KMS-11 (cell line): ENCODE measurements around the gene GBE1.

Experiments
- H2AFZ ChIP-seq: fragments of 200-600 bp; sonication (generic); 2 replicates; pipeline ENCODE4 v1.6.1; 2016; ENCODE audit warnings: antibody characterized with exemption, mixed run types, low read depth
- H3K27ac ChIP-seq: fragments of 200-600 bp; sonication (generic); 2 replicates; pipeline ENCODE4 v1.6.1; 2016; ENCODE audit warnings: mild to moderate bottlenecking, mixed run types
- H3K27me3 ChIP-seq: fragments of 200-600 bp; sonication (generic); 2 replicates; pipeline ENCODE4 v1.6.1; 2017; ENCODE audit warnings: mild to moderate bottlenecking, low read depth, mixed run types, moderate library complexity; ENCODE audit not compliant: insufficient read depth
- H3K36me3 ChIP-seq: fragments of 200-600 bp; sonication (generic); 2 replicates; pipeline ENCODE4 v1.6.1; 2017; ENCODE audit warnings: mild to moderate bottlenecking, mixed run types; ENCODE audit not compliant: insufficient read depth
- H3K4me1 ChIP-seq: fragments of 200-600 bp; sonication (generic); 2 replicates; pipeline ENCODE4 v1.6.1; 2016; ENCODE audit warnings: mild to moderate bottlenecking, low read depth, mixed run types; ENCODE audit not compliant: poor library complexity, severe bottlenecking
- H3K4me2 ChIP-seq: fragments of 200-600 bp; sonication (generic); 2 replicates; pipeline ENCODE4 v1.7.0; 2016; ENCODE audit warnings: mild to moderate bottlenecking, mixed run types
- H3K4me3 ChIP-seq: fragments of 200-600 bp; sonication (generic); IDR thresholded peaks from 2 replicates; pipeline ENCODE4 v1.6.1; 2017; ENCODE audit warnings: low read depth, low read length, mixed read lengths; ENCODE audit not compliant: insufficient read depth
- H3K79me2 ChIP-seq: fragments of 200-600 bp; sonication (generic); 2 replicates; pipeline ENCODE4 v1.6.1; 2016; ENCODE audit warnings: low read depth, mixed run types; ENCODE audit not compliant: insufficient read depth
- H3K9ac ChIP-seq: fragments of 200-600 bp; sonication (generic); 2 replicates; pipeline ENCODE4 v1.6.1; 2016; ENCODE audit warnings: mild to moderate bottlenecking, mixed run types
- H4K20me1 ChIP-seq: fragments of 200-600 bp; sonication (generic); 2 replicates; pipeline ENCODE4 v1.6.1; 2016; ENCODE audit warnings: mild to moderate bottlenecking, mixed run types; ENCODE audit not compliant: insufficient read depth
- CTCF ChIP-seq: fragments of 200-600 bp; sonication (generic); conservative IDR thresholded peaks from 2 replicates; pipeline ENCODE4 v1.6.1; 2017; ENCODE audit warnings: low read depth, mild to moderate bottlenecking, antibody characterized with exemption, low read length, moderate library complexity, mixed read lengths

GBE1 gene

GRCh38 chr3:81702126-81702525, 59.3 kb downstream of the GBE1 start:
- Histone ChIP-seq H3K9ac (no peak overlapping the region), H3K36me3 (no peaks in the 10 kb centered on the region), H2AFZ (no peak overlapping the region), H4K20me1 (no peaks in the 10 kb centered on the region), H3K4me1 (no peaks in the 10 kb centered on the region), H3K4me3 (no peak overlapping the region), H3K27ac (no peak overlapping the region), H3K4me2 (no peak overlapping the region), H3K79me2 (no peaks in the 10 kb centered on the region), H3K27me3 (no peaks in the 10 kb centered on the region)
- no peak for TF ChIP-seq CTCF

GRCh38 chr3:81699536-81700320, 61.7 kb downstream of the GBE1 start:
- no peak for TF ChIP-seq CTCF
- H3K36me3 ChIP-seq = no peaks in the 10 kb centered on the region
- H3K4me1 ChIP-seq = no peaks in the 10 kb centered on the region
- no peak overlapping the region for H3K4me2 ChIP-seq
- no peak overlapping the region for H3K9ac ChIP-seq
- H3K27ac ChIP-seq = no peak overlapping the region
- H3K27me3 ChIP-seq = no peaks in the 10 kb centered on the region
- no peaks in the 10 kb centered on the region for H3K79me2 ChIP-seq
- no peaks in the 10 kb centered on the region for H4K20me1 ChIP-seq
- H2AFZ ChIP-seq = no peak overlapping the region
- H3K4me3 ChIP-seq = no peak overlapping the region

GRCh38 chr3:81696090-81696489, 65.4 kb downstream of the GBE1 start:
- Histone ChIP-seq H3K36me3 (no peaks in the 10 kb centered on the region), H3K4me3 (no peak overlapping the region), H3K9ac (no peak overlapping the region), H3K27me3 (no peaks in the 10 kb centered on the region), H3K27ac (no peak overlapping the region), H3K4me1 (no peaks in the 10 kb centered on the region), H3K79me2 (no peaks in the 10 kb centered on the region), H2AFZ (no peak overlapping the region), H3K4me2 (no peak overlapping the region), H4K20me1 (no peaks in the 10 kb centered on the region)
- no peak for TF ChIP-seq CTCF

GRCh38 chr3:81695302-81695701, 66.1 kb downstream of the GBE1 start:
- H3K4me2 ChIP-seq = no peak overlapping the region
- no peaks in the 10 kb centered on the region for H3K27me3 ChIP-seq
- no peak overlapping the region for H3K9ac ChIP-seq
- TF ChIP-seq CTCF = no peak
- no peak overlapping the region for H3K27ac ChIP-seq
- no peaks in the 10 kb centered on the region for H4K20me1 ChIP-seq
- H3K4me3 ChIP-seq = no peak overlapping the region
- no peak overlapping the region for H2AFZ ChIP-seq
- H3K4me1 ChIP-seq = no peaks in the 10 kb centered on the region
- no peaks in the 10 kb centered on the region for H3K36me3 ChIP-seq
- no peaks in the 10 kb centered on the region for H3K79me2 ChIP-seq
